Retina (tissue), 1 donor: Measurements from ENCODE around the gene ARPC1A.
A peak's percentile ranks its signal among the peaks of the same experiment; 100 is the strongest.

Experiments
- DNase-seq: peaks from one replicate; pipeline ENCODE4 v3.0.0-alpha.2; 2016

Gene ARPC1A

GRCh38 chr7:99390941-99391602 lies 65.4 kb downstream of the ARPC1A start:
- no peak for DNase-seq

- DNase-seq: no peak
Observed at GRCh38 chr7:99392046-99392445, 66.3 kb downstream of the ARPC1A start.

- DNase-seq: peak; percentile 89
Observed at GRCh38 chr7:99392659-99393354, 67.1 kb downstream of the ARPC1A start.

- DNase-seq: no peak
Observed at GRCh38 chr7:99393355-99394187, 67.9 kb downstream of the ARPC1A start.

GRCh38 chr7:99394188-99394502 lies 68.4 kb downstream of the ARPC1A start:
- no peak for DNase-seq

GRCh38 chr7:99395616-99396327 lies 70.1 kb downstream of the ARPC1A start:
- no peak for DNase-seq

GRCh38 chr7:99396418-99397296 lies 71.0 kb downstream of the ARPC1A start:
- no peak for DNase-seq

- DNase-seq: no peak
Observed at GRCh38 chr7:99397297-99397983, 71.7 kb downstream of the ARPC1A start.

- no peak for DNase-seq
Observed at GRCh38 chr7:99398891-99399445, 73.3 kb downstream of the ARPC1A start.

- no peak for DNase-seq
Observed at GRCh38 chr7:99399597-99399996, 73.9 kb downstream of the ARPC1A start.

GRCh38 chr7:99402854-99403253 lies 77.2 kb downstream of the ARPC1A start:
- no peak for DNase-seq

GRCh38 chr7:99403764-99404163 lies 78.1 kb downstream of the ARPC1A start:
- DNase-seq: no peak

- no peak for DNase-seq
Observed at GRCh38 chr7:99404235-99404976, 78.7 kb downstream of the ARPC1A start.

- DNase-seq: no peak
Observed at GRCh38 chr7:99404977-99405320, 79.3 kb downstream of the ARPC1A start.

- no peak for DNase-seq
Observed at GRCh38 chr7:99406557-99406956, 80.9 kb downstream of the ARPC1A start.

- DNase-seq: no peak
Observed at GRCh38 chr7:99407872-99408378, 82.2 kb downstream of the ARPC1A start.

- peak; percentile 100 for DNase-seq
Observed at GRCh38 chr7:99408379-99409191, 82.9 kb downstream of the ARPC1A start, which contains the start of the genes BUD31 and PDAP1. BUD31 (plus strand) TSS chr7:99408969; CDS start chr7:99411093, 2,124 bp downstream. PDAP1 (minus strand) TSS chr7:99408597; CDS start chr7:99408548, 49 bp downstream.

GRCh38 chr7:99409192-99409572 lies 83.5 kb downstream of the ARPC1A start:
- DNase-seq: no peak

GRCh38 chr7:99409806-99410205 lies 84.1 kb downstream of the ARPC1A start:
- no peak for DNase-seq
